Stomach smooth muscle (tissue), 2 donors: ENCODE measurements around the gene WNT7B.

ENCODE experiments used
- H3K27ac ChIP-seq: one replicate; pipeline ENCODE4 v1.7.0; 2013; ENCODE audit warnings: mild to moderate bottlenecking, low read length, inconsistent platforms
- H3K27me3 ChIP-seq, 2 donors: one replicate each; pipeline ENCODE4 v1.7.0; 2013; ENCODE audit warnings: low read length in 2 of 2; ENCODE audit not compliant: insufficient read depth in 2 of 2, control insufficient read depth in 1 of 2
- H3K36me3 ChIP-seq, 2 donors: one replicate each; pipeline ENCODE4 v1.7.0; 2013; ENCODE audit warnings: low read length in 2 of 2; ENCODE audit not compliant: control insufficient read depth in 2 of 2, insufficient read depth in 2 of 2
- H3K4me1 ChIP-seq: one replicate; pipeline ENCODE4 v1.7.0; 2013; ENCODE audit warnings: low read length; ENCODE audit not compliant: control insufficient read depth, insufficient read depth
- H3K4me3 ChIP-seq, 2 donors: one replicate each; pipeline ENCODE4 v1.7.0; 2013; ENCODE audit warnings: low read length in 2 of 2
- H3K9ac ChIP-seq, 2 donors: one replicate each; pipeline ENCODE4 v1.7.0; 2013; ENCODE audit warnings: low read length in 2 of 2, mild to moderate bottlenecking in 1 of 2
- H3K9me3 ChIP-seq, 2 donors: one replicate each; pipeline ENCODE4 v1.7.0; 2013; ENCODE audit warnings: low read length in 2 of 2; ENCODE audit not compliant: control insufficient read depth in 2 of 2
- donor health status: healthy.
- donor health status: Pancreatic carcinoma.

WNT7B gene

DNA sequence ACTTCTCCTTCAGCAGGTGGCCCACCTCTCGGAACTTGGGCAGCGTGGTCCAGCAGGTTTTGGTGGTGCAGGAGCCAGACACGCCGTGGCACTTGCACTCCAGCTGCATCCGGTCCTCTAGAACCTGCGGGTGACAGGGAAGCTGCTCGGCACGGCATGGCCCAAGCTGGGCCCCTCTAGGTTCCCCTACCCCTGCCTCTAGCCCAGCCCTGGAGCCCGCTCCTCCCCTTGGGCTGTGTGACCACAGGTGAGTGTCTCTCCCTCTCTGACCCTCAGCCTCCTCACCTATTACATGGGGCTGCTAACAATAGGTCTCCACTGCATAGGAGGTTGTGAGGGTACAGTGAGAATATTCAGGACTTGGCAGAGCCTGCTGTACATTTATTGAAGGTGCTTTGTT, 53.8 kb downstream of the WNT7B start:
- Histone ChIP-seq H3K27me3 (peaks cover 0 to 5% of the 10 kb centered on the region in 2 donors), H3K9ac (no peak overlapping the region), H3K9me3 (no peaks in the 10 kb centered on the region), H3K27ac (no peak overlapping the region), H3K4me1 (no peaks in the 10 kb centered on the region), H3K36me3 (no peaks in the 10 kb centered on the region), H3K4me3 (no peak overlapping the region)

DNA sequence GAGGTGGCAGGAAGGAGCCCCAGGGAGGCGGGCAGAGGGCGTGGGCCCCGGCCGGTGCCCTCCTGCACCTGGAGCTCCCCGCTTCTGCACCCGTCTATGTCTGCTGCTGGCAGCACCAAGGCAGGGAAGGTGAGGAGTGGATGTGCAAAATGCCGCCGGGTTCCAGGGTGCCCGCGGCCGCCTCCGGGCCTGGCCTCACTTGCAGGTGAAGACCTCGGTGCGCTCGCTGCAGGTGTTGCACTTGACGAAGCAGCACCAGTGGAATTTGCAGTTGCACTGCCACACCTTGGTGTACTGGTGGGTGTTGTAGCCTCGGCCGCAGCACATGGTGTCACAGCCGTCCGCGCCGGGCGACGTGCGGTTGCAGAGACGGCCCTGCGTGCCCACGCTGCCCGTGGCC, 54.3 kb downstream of the WNT7B start:
- H3K4me1 ChIP-seq: no peaks in the 10 kb centered on the region
- no peaks in the 10 kb centered on the region for H3K9me3 ChIP-seq
- no peaks in the 10 kb centered on the region for H3K36me3 ChIP-seq
- no peak overlapping the region for H3K9ac ChIP-seq
- H3K27me3 ChIP-seq: peaks cover 0 to 5% of the 10 kb centered on the region in 2 donors
- no peak overlapping the region for H3K27ac ChIP-seq
- no peak overlapping the region for H3K4me3 ChIP-seq

- no peak overlapping the region for H3K9ac ChIP-seq
- no peaks in the 10 kb centered on the region for H3K9me3 ChIP-seq
- H3K27ac ChIP-seq: no peak overlapping the region
- peaks cover 2 to 5% of the 10 kb centered on the region in 2 donors for H3K27me3 ChIP-seq
- H3K36me3 ChIP-seq: no peaks in the 10 kb centered on the region
- H3K4me1 ChIP-seq: no peaks in the 10 kb centered on the region
- H3K4me3 ChIP-seq: no peak overlapping the region
Measured at GRCh38 chr22:45922256-45922655, 54.7 kb downstream of the WNT7B start.

DNA sequence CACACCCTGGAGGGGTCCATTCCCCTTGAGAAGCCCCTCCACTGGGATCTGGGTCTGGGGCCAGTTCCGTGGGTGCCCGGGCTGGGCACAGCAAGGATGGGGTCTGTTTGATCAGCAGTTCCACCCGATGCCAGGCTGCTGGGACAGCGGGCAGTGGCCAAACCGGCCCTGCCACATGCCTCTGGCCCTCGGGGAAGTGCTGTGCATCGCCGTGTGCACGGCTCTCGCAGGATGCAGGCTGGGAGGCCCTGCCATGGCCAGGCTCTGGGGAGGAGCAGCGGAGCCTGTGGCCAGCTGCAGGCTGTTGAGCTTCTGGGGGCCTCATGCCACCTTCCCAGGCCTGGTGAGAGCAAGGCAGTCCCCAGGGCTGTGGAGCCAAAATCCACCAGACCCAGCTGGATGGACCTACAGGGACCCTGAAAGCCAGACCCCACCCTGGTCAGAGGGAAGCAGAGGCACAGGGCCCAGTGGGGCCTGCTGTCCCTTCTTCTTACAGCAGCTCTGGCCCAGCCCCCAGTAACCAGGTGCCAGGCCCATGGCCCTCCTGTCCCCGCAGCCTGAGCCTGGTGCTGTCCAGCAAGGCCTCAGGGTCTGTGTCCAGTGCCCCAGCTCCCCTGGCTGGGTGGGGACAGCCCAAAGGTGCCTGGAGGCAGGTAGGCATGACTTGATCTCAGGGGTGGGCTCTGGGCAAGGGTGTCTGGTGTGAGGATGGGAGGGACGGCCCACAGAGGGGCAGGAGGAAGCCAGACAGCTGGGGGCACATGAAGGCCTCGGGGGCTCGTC, 57.3 kb downstream of the WNT7B start:
- H3K36me3 ChIP-seq: no peaks in the 10 kb centered on the region
- no peak overlapping the region for H3K9ac ChIP-seq
- H3K4me1 ChIP-seq: no peaks in the 10 kb centered on the region
- no peak overlapping the region for H3K4me3 ChIP-seq
- H3K9me3 ChIP-seq: peaks cover 0 to 2% of the 10 kb centered on the region in 2 donors
- no peak overlapping the region for H3K27ac ChIP-seq
- H3K27me3 ChIP-seq: peaks cover 2 to 5% of the 10 kb centered on the region in 2 donors

GRCh38 chr22:45918459-45919370, 58.2 kb downstream of the WNT7B start:
- Histone ChIP-seq H3K4me3 (no peak overlapping the region), H3K36me3 (no peaks in the 10 kb centered on the region), H3K4me1 (no peaks in the 10 kb centered on the region), H3K27ac (no peak overlapping the region), H3K27me3 (peaks cover 0 to 5% of the 10 kb centered on the region in 2 donors), H3K9me3 (peaks cover 3 to 11% of the 10 kb centered on the region in 2 donors), H3K9ac (no peak overlapping the region)

- H3K4me1 ChIP-seq: no peaks in the 10 kb centered on the region
- no peak overlapping the region for H3K9ac ChIP-seq
- no peaks in the 10 kb centered on the region for H3K36me3 ChIP-seq
- no peak overlapping the region for H3K27ac ChIP-seq
- H3K27me3 ChIP-seq: peaks cover 0 to 9% of the 10 kb centered on the region in 2 donors
- H3K9me3 ChIP-seq: peaks cover 3 to 12% of the 10 kb centered on the region in 2 donors
- H3K4me3 ChIP-seq: no peak overlapping the region
Measured at GRCh38 chr22:45917700-45918458, 59.1 kb downstream of the WNT7B start.

GRCh38 chr22:45917146-45917545, 59.8 kb downstream of the WNT7B start:
- H3K9ac ChIP-seq: no peak overlapping the region
- no peak overlapping the region for H3K4me3 ChIP-seq
- H3K4me1 ChIP-seq: no peaks in the 10 kb centered on the region
- peaks cover 0 to 9% of the 10 kb centered on the region in 2 donors for H3K27me3 ChIP-seq
- peaks cover 3 to 12% of the 10 kb centered on the region in 2 donors for H3K9me3 ChIP-seq
- no peaks in the 10 kb centered on the region for H3K36me3 ChIP-seq
- no peak overlapping the region for H3K27ac ChIP-seq

GRCh38 chr22:45916515-45916914, 60.4 kb downstream of the WNT7B start:
- H3K9ac ChIP-seq: no peak overlapping the region
- H3K27me3 ChIP-seq: peaks cover 0 to 9% of the 10 kb centered on the region in 2 donors
- peaks cover 3 to 12% of the 10 kb centered on the region in 2 donors for H3K9me3 ChIP-seq
- no peak overlapping the region for H3K27ac ChIP-seq
- no peak overlapping the region for H3K4me3 ChIP-seq
- H3K4me1 ChIP-seq: no peaks in the 10 kb centered on the region
- H3K36me3 ChIP-seq: no peaks in the 10 kb centered on the region

DNA sequence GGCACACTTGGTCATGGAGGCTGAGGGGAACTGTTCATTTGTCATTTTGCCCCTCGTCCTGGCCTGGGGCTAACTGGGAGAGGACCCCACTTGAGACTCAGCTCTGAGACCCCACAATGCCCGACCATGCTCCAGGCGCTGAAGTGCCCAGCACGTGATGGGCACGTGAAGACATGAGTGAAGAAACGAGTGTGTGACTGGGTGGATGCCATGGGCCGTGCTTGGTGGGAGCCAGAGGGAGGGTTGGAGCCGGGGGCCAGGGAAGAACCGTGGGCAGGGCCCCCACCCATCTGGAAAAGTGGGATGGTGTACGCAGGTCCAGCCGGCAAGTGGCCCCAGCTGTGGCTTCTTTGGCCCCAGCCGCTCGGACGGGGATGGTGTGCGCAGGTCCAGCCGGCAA, 61.1 kb downstream of the WNT7B start:
- peaks cover 0 to 9% of the 10 kb centered on the region in 2 donors for H3K27me3 ChIP-seq
- no peak overlapping the region for H3K9ac ChIP-seq
- H3K4me3 ChIP-seq: no peak overlapping the region
- H3K36me3 ChIP-seq: no peaks in the 10 kb centered on the region
- H3K4me1 ChIP-seq: no peaks in the 10 kb centered on the region
- no peak overlapping the region for H3K27ac ChIP-seq
- H3K9me3 ChIP-seq: peaks cover 3 to 12% of the 10 kb centered on the region in 2 donors

- H3K27me3 ChIP-seq: peaks cover 0 to 9% of the 10 kb centered on the region in 2 donors
- no peak overlapping the region for H3K27ac ChIP-seq
- H3K9me3 ChIP-seq: peaks cover 3 to 12% of the 10 kb centered on the region in 2 donors
- no peak overlapping the region for H3K9ac ChIP-seq
- no peaks in the 10 kb centered on the region for H3K4me1 ChIP-seq
- no peaks in the 10 kb centered on the region for H3K36me3 ChIP-seq
- no peak overlapping the region for H3K4me3 ChIP-seq
Measured at GRCh38 chr22:45915151-45915550, 61.8 kb downstream of the WNT7B start.
